A549 (cell line): ENCODE measurements around the gene RUSF1. TPM values are rescaled to one million over a fixed set of nuclear protein-coding genes. Genes with fewer than 3 reads are reported as not detected.

Experiments used
- ATAC-seq, 2 experiments: fragments of 200-7000 bp in 1 of 2; fragments of >200 bp in 1 of 2; cut with Nextera tagmentation in 1 of 2; cut with Tn5 transposase in 1 of 2; 3 replicates each; pipeline versions ENCODE4 v1.8.0 to v1.9.1; 2018 to 2020; ENCODE audit warnings: mild to moderate bottlenecking in 1 of 2, moderate library complexity in 1 of 2
- CTCF ChIA-PET: fragments of 300-600 bp; sonication (Branson Sonifier 250); formaldehyde crosslinking; extraction: SDS; loops from one replicate; lab custom pipeline; 2021; ENCODE audit warnings: antibody characterized with exemption, inconsistent platforms; lab: Yijun Ruan, JAX
- POLR2A ChIA-PET: fragments of 350-600 bp; formaldehyde crosslinking; extraction: SDS; loops from one replicate; lab custom pipeline; 2021; ENCODE audit warnings: antibody characterized with exemption, inconsistent platforms; lab: Yijun Ruan, JAX
- DNase-seq, 2 experiments: peaks; one replicate each; pipeline versions ENCODE4 v3.0.0 to v3.0.0-alpha.2; 2011 to 2016; ENCODE audit warnings: low read depth in 1 of 2, low spot score in 1 of 2
- FAIRE-seq: peaks from 2 replicates; lab custom pipeline; 2011; peaks lifted over from hg19 to GRCh38; lab: Jason Lieb, UNC
- H3K27ac ChIP-seq, 2 experiments: fragments of >200 bp; sonication (Bioruptor Twin); formaldehyde crosslinking; 3 replicates each; pipeline ENCODE4 v1.5.1; 2016 to 2017
- H3K4me1 ChIP-seq: fragments of >200 bp; sonication (Bioruptor Twin); formaldehyde crosslinking; 3 replicates; pipeline ENCODE4 v1.6.1; 2016
- H3K4me2 ChIP-seq: fragments of >200 bp; sonication (Bioruptor Twin); formaldehyde crosslinking; 3 replicates; pipeline ENCODE4 v1.6.1; 2016
- H3K4me3 ChIP-seq: fragments of >200 bp; sonication (Bioruptor Twin); formaldehyde crosslinking; 3 replicates; pipeline ENCODE4 v1.5.1; 2016
- H3K9me3 ChIP-seq: fragments of >200 bp; sonication (Bioruptor Twin); formaldehyde crosslinking; 3 replicates; pipeline ENCODE4 v1.6.1; 2016
- BHLHE40 ChIP-seq: IDR thresholded peaks from 2 replicates; pipeline ENCODE4 v1.6.1; 2012; ENCODE audit warnings: low read depth, low read length, inconsistent platforms
- CEBPB ChIP-seq, 2 experiments: fragments of >200 bp in 1 of 2; sonication (Bioruptor Twin) in 1 of 2; formaldehyde crosslinking in 1 of 2; IDR thresholded peaks; 2 replicates each; pipeline ENCODE4 v1.6.1; 2012 to 2016
- CTCF ChIP-seq: fragments of >200 bp; sonication (Bioruptor Twin); formaldehyde crosslinking; IDR thresholded peaks from 3 replicates; pipeline ENCODE4 v1.5.1; 2016
- FOSB ChIP-seq: fragments of 250-450 bp; sonication (Bioruptor Pico); IDR thresholded peaks from 2 replicates; pipeline ENCODE4 v1.5.0; 2020; ENCODE audit warnings: mild to moderate bottlenecking, moderate library complexity
- HEYL ChIP-seq: fragments of 250-450 bp; sonication (Bioruptor Pico); IDR thresholded peaks from 2 replicates; pipeline ENCODE4 v1.8.0; 2021; ENCODE audit warnings: mild to moderate bottlenecking, moderate library complexity
- HOXB13 ChIP-seq: fragments of 250-450 bp; sonication (Bioruptor Pico); IDR thresholded peaks from 2 replicates; pipeline ENCODE4 v1.5.0; 2020; ENCODE audit warnings: low read depth, mild to moderate bottlenecking, moderate library complexity
- JUN ChIP-seq, 2 experiments: fragments of >200 bp; sonication (Bioruptor Twin); formaldehyde crosslinking; IDR thresholded peaks; 2 replicates in 1 of 2; 3 replicates in 1 of 2; pipeline ENCODE4 v1.6.1; 2016 to 2017
- KDM5A ChIP-seq: fragments of 200-600 bp; sonication (generic); IDR thresholded peaks from 2 replicates; pipeline ENCODE4 v1.6.1; 2016; ENCODE audit warnings: antibody characterized with exemption, mild to moderate bottlenecking
- MAFK ChIP-seq: fragments of 450-650 bp; IDR thresholded peaks from 2 replicates; pipeline ENCODE4 v1.6.1; 2014; ENCODE audit not compliant: partially characterized antibody
- MAX ChIP-seq: IDR thresholded peaks from 2 replicates; pipeline ENCODE4 v1.6.1; 2012
- POLR2A ChIP-seq: IDR thresholded peaks from 2 replicates; pipeline ENCODE4 v1.6.1; 2012; ENCODE audit warnings: mild to moderate bottlenecking, low read length
- POLR2AphosphoS2 ChIP-seq: conservative IDR thresholded peaks from 2 replicates; pipeline ENCODE4 v1.6.1; 2012; ENCODE audit warnings: low read length, improper control_type of control experiment, inconsistent platforms
- RAD21 ChIP-seq, 2 experiments: fragments of >200 bp in 1 of 2; sonication (Bioruptor Twin) in 1 of 2; formaldehyde crosslinking in 1 of 2; IDR thresholded peaks in 1 of 2; conservative IDR thresholded peaks in 1 of 2; 2 replicates in 1 of 2; 3 replicates in 1 of 2; pipeline ENCODE4 v1.6.1; 2012 to 2018; ENCODE audit warnings: inconsistent platforms in 1 of 2
- RFX5 ChIP-seq: fragments of 450-650 bp; IDR thresholded peaks from 2 replicates; pipeline ENCODE4 v1.7.1; 2014; ENCODE audit warnings: antibody characterized with exemption, mild to moderate bottlenecking, moderate library complexity
- RNF2 ChIP-seq: fragments of 200-600 bp; sonication (generic); IDR thresholded peaks from 2 replicates; pipeline ENCODE4 v1.6.1; 2016; ENCODE audit warnings: low read depth, mild to moderate bottlenecking, antibody characterized with exemption, moderate library complexity, borderline replicate concordance
- SREBF2 ChIP-seq: fragments of 450-650 bp; IDR thresholded peaks from 2 replicates; pipeline ENCODE4 v1.6.1; 2014; ENCODE audit warnings: mild to moderate bottlenecking, moderate library complexity
- WGBS: methylation state at CpG from one replicate; pipeline ENCODE4 v1.1.6; 2017; ENCODE audit errors: missing lambda C conversion rate; 5-methylcytosine and 5-hydroxymethylcytosine counted together
- polyA plus RNA-seq, 4 experiments: library from polyadenylated mRNA; depleted of rRNA in 3 of 4; stranded (reverse); fragments of >200 nt; fragmentation: RNase III in 1 of 4; extraction: RNeasy Plus Mini Kit Qiagen cat#74134 plus additional on column Dnase treatment in 1 of 4; gene quantifications; 2 replicates in 3 of 4; 3 replicates in 1 of 4; pipeline ENCODE4 v1.2.3, GENCODE V29; 2011 to 2017

Gene RUSF1
- polyA plus RNA-seq, 2 of the 4 experiments (the other 2 are of a cell fraction), result 27.8 to 35.3 TPM

GRCh38 chr16:31455601-31456314 is 52.4 kb downstream of the RUSF1 start:
- H3K27ac ChIP-seq, result peak overlapping the region in 1 of 2 experiments; percentile 14; a peak in 2 of 6 replicates
- ChIA-PET POLR2A (interaction anchor here (0.6 to 1.4 kb wide), 3 partner anchors 12 to 418 kb away, joined by 3 to 8 read pairs (median 4); partner anchors contain the start of genes KAT8 and ZNF267), CTCF (interaction anchor here (0.8 to 7.9 kb wide), 4 partner anchors 12 to 478 kb away, joined by 3 to 52 read pairs (median 8); partner anchors contain the start of gene ZNF843)
- WGBS, result 84% methylated on average over 17 of the region's 17 CpGs
- peak overlapping the region; percentile 24 for H3K4me2 ChIP-seq
- peaks cover 69% of the 10 kb centered on the region for H3K4me1 ChIP-seq
- H3K4me3 ChIP-seq, result no peak overlapping the region
- DNase-seq (peak in 1 of 2 experiments; percentile 43), ATAC-seq (no peak), FAIRE-seq (no peak)
- TF ChIP-seq KDM5A, result no peak
- peak; percentile 7 for TF ChIP-seq MAFK
- peak; percentile 20; the same call in 1 of the 2 replicates for TF ChIP-seq POLR2A
- TF ChIP-seq RNF2, result no peak
- TF ChIP-seq CTCF, result peak; percentile 25; the same call in 1 of the 3 replicates
- no peaks in the 10 kb centered on the region for H3K9me3 ChIP-seq

GRCh38 chr16:31453255-31454204 is 54.7 kb downstream of the RUSF1 start:
- ChIA-PET POLR2A (interaction anchor here (0.9 to 1.4 kb wide), 3 partner anchors 11 to 456 kb away, joined by 3 to 4 read pairs (median 3); partner anchors contain the start of gene ZNF843), CTCF (interaction anchor here (1.0 to 7.9 kb wide), 6 partner anchors 10 to 500 kb away, joined by 3 to 52 read pairs (median 9); partner anchors contain the start of gene ZNF843)
- WGBS, result 37% methylated on average over 20 of the region's 20 CpGs
- Histone ChIP-seq H3K4me2 (peak overlapping the region; percentile 60), H3K4me1 (peaks cover 65% of the 10 kb centered on the region), H3K27ac (peak overlapping the region; percentile 74 to 85), H3K9me3 (no peaks in the 10 kb centered on the region), H3K4me3 (no peak overlapping the region)
- peak; percentile 24 to 43; a peak in 5 of 6 replicates for ATAC-seq
- TF ChIP-seq POLR2AphosphoS2 (no peak), CTCF (no peak), HOXB13 (CRISPR knock-in tag) (no peak), HEYL (CRISPR knock-in tag) (no peak), MAFK (peak; percentile 97), FOSB (CRISPR knock-in tag) (no peak), RFX5 (no peak), JUN (IDR thresholded peaks at IDR 0.05) (no peak), CEBPB (IDR thresholded peaks at IDR 0.05) (no peak), MAX (peak; percentile 33; the same call in 1 of the 2 replicates), SREBF2 (no peak), POLR2A (0 out of 2 replicates have a peak, but pooled peaks have one; percentile 11), RAD21 (conservative IDR thresholded peaks at IDR 0.05 in 1 of 2, IDR thresholded peaks at IDR 0.05 in 1 of 2) (no peak), BHLHE40 (no peak)
- peak in 1 of 2 experiments; percentile 70 for DNase-seq
- FAIRE-seq, result no peak
